Naive B cell (primary cell): ENCODE measurements around the gene GRID1. TPM values are rescaled to one million over a fixed set of nuclear protein-coding genes. Genes with fewer than 3 reads are reported as not detected.

Experiments used
- ATAC-seq, 2 donors: fragments of 150-1000 bp; cut with Tn5 transposase; 2 replicates each; pipeline ENCODE4 v1.10.0; 2021; ENCODE audit warnings: low read depth in 2 of 2, mild to moderate bottlenecking in 2 of 2, moderate library complexity in 2 of 2
- DNase-seq: peaks from one replicate; pipeline ENCODE4 v3.0.0; 2022
- H3K27ac Mint-ChIP-seq, 6 donors: one replicate each; pipeline ENCODE4 v1.8.0; 2020 to 2022; ENCODE audit warnings: mild to moderate bottlenecking in 6 of 6, mixed read lengths in 6 of 6, moderate library complexity in 5 of 6, inconsistent platforms in 2 of 6
- H3K27me3 Mint-ChIP-seq, 3 donors: one replicate each; pipeline ENCODE4 v1.8.0; 2021 to 2022; ENCODE audit warnings: mixed read lengths in 3 of 3, mild to moderate bottlenecking in 1 of 3
- H3K36me3 Mint-ChIP-seq, 2 donors: one replicate each; pipeline ENCODE4 v1.8.0; 2020 to 2022; ENCODE audit warnings: mixed read lengths in 2 of 2, inconsistent platforms in 1 of 2, mild to moderate bottlenecking in 1 of 2
- H3K4me1 Mint-ChIP-seq, 3 donors: one replicate each; pipeline ENCODE4 v1.8.0; 2020 to 2022; ENCODE audit warnings: mixed read lengths in 3 of 3, inconsistent platforms in 1 of 3, mild to moderate bottlenecking in 1 of 3, moderate library complexity in 1 of 3
- H3K4me3 Mint-ChIP-seq, 8 donors: one replicate each; pipeline ENCODE4 v1.8.0; 2020 to 2022; ENCODE audit warnings: mild to moderate bottlenecking in 8 of 8, mixed read lengths in 8 of 8, moderate library complexity in 8 of 8, inconsistent platforms in 2 of 8
- H3K9me3 Mint-ChIP-seq, 7 donors: one replicate each; pipeline ENCODE4 v1.8.0; 2020 to 2022; ENCODE audit warnings: mixed read lengths in 7 of 7, mild to moderate bottlenecking in 5 of 7, inconsistent platforms in 2 of 7, moderate library complexity in 1 of 7
- polyA plus RNA-seq, 6 donors: library from polyadenylated mRNA; unstranded; fragments of 300-500 nt; fragmentation: Illumina TruSeq; gene quantifications; one replicate each; pipeline ENCODE4 v1.2.3, GENCODE V29; 2021; ENCODE audit warnings: low read depth in 6 of 6

GRID1 gene
- polyA plus RNA-seq, 6 donors from 2014 or later, result not detected

- Mint-ChIP-seq H3K4me1 (no peaks in the 10 kb centered on the region), H3K9me3 (peaks cover 0 to 2% (median 0%) of the 10 kb centered on the region in 7 donors), H3K36me3 (no peaks in the 10 kb centered on the region), H3K27me3 (peaks cover 18 to 29% (median 25%) of the 10 kb centered on the region in 3 donors), H3K27ac (no peak overlapping the region), H3K4me3 (no peak overlapping the region)
- DNase-seq, result no peak
- no peak for ATAC-seq
Observed at GRCh38 chr10:85925201-85925750, 441.3 kb downstream of the GRID1 start.

- Mint-ChIP-seq H3K4me3 (no peak overlapping the region), H3K27me3 (peaks cover 20 to 36% (median 32%) of the 10 kb centered on the region in 3 donors), H3K27ac (no peak overlapping the region), H3K36me3 (no peaks in the 10 kb centered on the region), H3K4me1 (no peaks in the 10 kb centered on the region), H3K9me3 (peaks cover 0 to 2% (median 0%) of the 10 kb centered on the region in 7 donors)
- no peak for DNase-seq
- no peak for ATAC-seq
Observed at GRCh38 chr10:85924382-85925102, 442.1 kb downstream of the GRID1 start.

- Mint-ChIP-seq H3K4me1 (no peaks in the 10 kb centered on the region), H3K36me3 (no peaks in the 10 kb centered on the region), H3K9me3 (peaks cover 0 to 2% (median 0%) of the 10 kb centered on the region in 7 donors), H3K4me3 (peak overlapping the region in 1 of 8 donors; percentile 30), H3K27me3 (peaks cover 27 to 29% (median 28%) of the 10 kb centered on the region in 3 donors), H3K27ac (no peak overlapping the region)
- DNase-seq (no peak), ATAC-seq (no peak)
Observed at GRCh38 chr10:85922356-85923129, 444.1 kb downstream of the GRID1 start.

GRCh38 chr10:85921789-85922188 is 444.8 kb downstream of the GRID1 start:
- ATAC-seq (no peak), DNase-seq (no peak)
- Mint-ChIP-seq H3K4me3 (no peak overlapping the region), H3K4me1 (no peaks in the 10 kb centered on the region), H3K9me3 (peaks cover 0 to 2% (median 0%) of the 10 kb centered on the region in 7 donors), H3K36me3 (no peaks in the 10 kb centered on the region), H3K27ac (no peak overlapping the region), H3K27me3 (peaks cover 26 to 27% (median 27%) of the 10 kb centered on the region in 3 donors)

GRCh38 chr10:85920311-85920710 is 446.3 kb downstream of the GRID1 start:
- no peaks in the 10 kb centered on the region for H3K4me1 Mint-ChIP-seq
- DNase-seq, result no peak

GRCh38 chr10:85919491-85920021 is 447.0 kb downstream of the GRID1 start:
- Mint-ChIP-seq H3K9me3 (peaks cover 0 to 2% (median 0%) of the 10 kb centered on the region in 7 donors), H3K4me1 (no peaks in the 10 kb centered on the region), H3K27me3 (peaks cover 19 to 27% (median 24%) of the 10 kb centered on the region in 3 donors), H3K27ac (no peak overlapping the region), H3K36me3 (no peaks in the 10 kb centered on the region), H3K4me3 (no peak overlapping the region)
- ATAC-seq, result no peak
- no peak for DNase-seq

More at GRCh38 chr10:85920311-85920710, 446.3 kb downstream of the GRID1 start:
- peaks cover 19 to 27% (median 26%) of the 10 kb centered on the region in 3 donors for H3K27me3 Mint-ChIP-seq
- ATAC-seq, result no peak
- H3K27ac Mint-ChIP-seq, result no peak overlapping the region
- peaks cover 0 to 2% (median 0%) of the 10 kb centered on the region in 7 donors for H3K9me3 Mint-ChIP-seq
- no peaks in the 10 kb centered on the region for H3K36me3 Mint-ChIP-seq
- peak overlapping the region in 1 of 8 donors; percentile 61 for H3K4me3 Mint-ChIP-seq

GRCh38 chr10:85918371-85918770 is 448.2 kb downstream of the GRID1 start:
- H3K27ac Mint-ChIP-seq, result no peak overlapping the region
- no peak for ATAC-seq
- H3K27me3 Mint-ChIP-seq, result peaks cover 14 to 20% (median 18%) of the 10 kb centered on the region in 3 donors
- no peaks in the 10 kb centered on the region for H3K4me1 Mint-ChIP-seq
- H3K4me3 Mint-ChIP-seq, result no peak overlapping the region
- DNase-seq, result no peak
- H3K36me3 Mint-ChIP-seq, result no peaks in the 10 kb centered on the region
- no peaks in the 10 kb centered on the region for H3K9me3 Mint-ChIP-seq

GRCh38 chr10:85917601-85918000 is 449.0 kb downstream of the GRID1 start:
- ATAC-seq (no peak), DNase-seq (no peak)
- Mint-ChIP-seq H3K27me3 (peaks cover 11 to 20% (median 14%) of the 10 kb centered on the region in 3 donors), H3K4me3 (no peak overlapping the region), H3K27ac (no peak overlapping the region), H3K36me3 (no peaks in the 10 kb centered on the region), H3K9me3 (no peaks in the 10 kb centered on the region), H3K4me1 (no peaks in the 10 kb centered on the region)

- DNase-seq (no peak), ATAC-seq (no peak)
- Mint-ChIP-seq H3K9me3 (no peaks in the 10 kb centered on the region), H3K4me1 (no peaks in the 10 kb centered on the region), H3K4me3 (no peak overlapping the region), H3K27me3 (peaks cover 11 to 20% (median 14%) of the 10 kb centered on the region in 3 donors), H3K27ac (no peak overlapping the region), H3K36me3 (no peaks in the 10 kb centered on the region)
Observed at GRCh38 chr10:85916994-85917573, 449.5 kb downstream of the GRID1 start.

- ATAC-seq (no peak), DNase-seq (no peak)
- Mint-ChIP-seq H3K27me3 (peaks cover 11 to 14% (median 13%) of the 10 kb centered on the region in 3 donors), H3K27ac (no peak overlapping the region), H3K4me3 (no peak overlapping the region), H3K9me3 (no peaks in the 10 kb centered on the region), H3K4me1 (no peaks in the 10 kb centered on the region), H3K36me3 (no peaks in the 10 kb centered on the region)
Observed at GRCh38 chr10:85916286-85916685, 450.3 kb downstream of the GRID1 start.

- no peak for ATAC-seq
Observed at GRCh38 chr10:85915245-85915846, 451.2 kb downstream of the GRID1 start.

GRCh38 chr10:85914720-85915119 is 451.9 kb downstream of the GRID1 start:
- Mint-ChIP-seq H3K9me3 (no peaks in the 10 kb centered on the region), H3K4me1 (no peaks in the 10 kb centered on the region), H3K36me3 (no peaks in the 10 kb centered on the region), H3K4me3 (no peak overlapping the region), H3K27ac (peak overlapping the region in 1 of 6 donors; percentile 5), H3K27me3 (peaks cover 10% of the 10 kb centered on the region in 3 donors)
- ATAC-seq, result no peak
- DNase-seq, result no peak

More at GRCh38 chr10:85915245-85915846, 451.2 kb downstream of the GRID1 start:
- no peaks in the 10 kb centered on the region for H3K36me3 Mint-ChIP-seq
- H3K9me3 Mint-ChIP-seq, result no peaks in the 10 kb centered on the region
- no peak overlapping the region for H3K4me3 Mint-ChIP-seq
- H3K27me3 Mint-ChIP-seq, result peaks cover 11 to 17% (median 13%) of the 10 kb centered on the region in 3 donors
- H3K4me1 Mint-ChIP-seq, result no peaks in the 10 kb centered on the region
- no peak for DNase-seq
- H3K27ac Mint-ChIP-seq, result no peak overlapping the region

- peaks cover 10 to 16% (median 14%) of the 10 kb centered on the region in 3 donors for H3K27me3 Mint-ChIP-seq
- ATAC-seq, result no peak
- no peaks in the 10 kb centered on the region for H3K9me3 Mint-ChIP-seq
- no peaks in the 10 kb centered on the region for H3K4me1 Mint-ChIP-seq
- no peak overlapping the region for H3K4me3 Mint-ChIP-seq
- no peak for DNase-seq
- H3K27ac Mint-ChIP-seq, result no peak overlapping the region
- H3K36me3 Mint-ChIP-seq, result no peaks in the 10 kb centered on the region
Observed at GRCh38 chr10:85908462-85908861, 458.1 kb downstream of the GRID1 start.
